NT2/D1 (cell line): ENCODE data around the gene GPR156.

ENCODE experiments used
- DNase-seq: peaks from one replicate; pipeline ENCODE4 v3.0.0-alpha.2; 2011; ENCODE audit warnings: low read depth, low spot score
- H3K27me3 ChIP-seq: 2 replicates; pipeline ENCODE4 v1.6.0; 2011; ENCODE audit warnings: mild to moderate bottlenecking; ENCODE audit not compliant: insufficient read length, insufficient read depth
- H3K36me3 ChIP-seq: 2 replicates; pipeline ENCODE4 v1.6.1; 2011; ENCODE audit warnings: mild to moderate bottlenecking, low read length, mixed read lengths; ENCODE audit not compliant: insufficient read depth, insufficient read length
- H3K4me1 ChIP-seq: 2 replicates; pipeline ENCODE4 v1.5.1; 2011; ENCODE audit not compliant: insufficient read depth, insufficient read length
- H3K4me3 ChIP-seq: 2 replicates; pipeline ENCODE4 v1.5.1; 2011; ENCODE audit warnings: low read depth; ENCODE audit not compliant: insufficient read length
- H3K9ac ChIP-seq: 2 replicates; pipeline ENCODE4 v1.6.0; 2011; ENCODE audit warnings: low read depth; ENCODE audit not compliant: insufficient read length
- H3K9me3 ChIP-seq: 2 replicates; pipeline ENCODE4 v1.5.1; 2011; ENCODE audit warnings: mild to moderate bottlenecking, low read length; ENCODE audit not compliant: insufficient read depth
- SUZ12 ChIP-seq: IDR thresholded peaks from 2 replicates; pipeline ENCODE4 v1.6.1; 2011; ENCODE audit not compliant: insufficient read length, insufficient read depth; ENCODE audit errors: extremely low read depth
- YY1 ChIP-seq: IDR thresholded peaks from 2 replicates; pipeline ENCODE4 v1.6.1; 2011; ENCODE audit not compliant: insufficient read length, insufficient read depth
- ZNF274 ChIP-seq: IDR thresholded peaks from 2 replicates; pipeline ENCODE4 v1.6.1; 2011; ENCODE audit warnings: mild to moderate bottlenecking, low read depth, low read length

The GPR156 gene

DNA sequence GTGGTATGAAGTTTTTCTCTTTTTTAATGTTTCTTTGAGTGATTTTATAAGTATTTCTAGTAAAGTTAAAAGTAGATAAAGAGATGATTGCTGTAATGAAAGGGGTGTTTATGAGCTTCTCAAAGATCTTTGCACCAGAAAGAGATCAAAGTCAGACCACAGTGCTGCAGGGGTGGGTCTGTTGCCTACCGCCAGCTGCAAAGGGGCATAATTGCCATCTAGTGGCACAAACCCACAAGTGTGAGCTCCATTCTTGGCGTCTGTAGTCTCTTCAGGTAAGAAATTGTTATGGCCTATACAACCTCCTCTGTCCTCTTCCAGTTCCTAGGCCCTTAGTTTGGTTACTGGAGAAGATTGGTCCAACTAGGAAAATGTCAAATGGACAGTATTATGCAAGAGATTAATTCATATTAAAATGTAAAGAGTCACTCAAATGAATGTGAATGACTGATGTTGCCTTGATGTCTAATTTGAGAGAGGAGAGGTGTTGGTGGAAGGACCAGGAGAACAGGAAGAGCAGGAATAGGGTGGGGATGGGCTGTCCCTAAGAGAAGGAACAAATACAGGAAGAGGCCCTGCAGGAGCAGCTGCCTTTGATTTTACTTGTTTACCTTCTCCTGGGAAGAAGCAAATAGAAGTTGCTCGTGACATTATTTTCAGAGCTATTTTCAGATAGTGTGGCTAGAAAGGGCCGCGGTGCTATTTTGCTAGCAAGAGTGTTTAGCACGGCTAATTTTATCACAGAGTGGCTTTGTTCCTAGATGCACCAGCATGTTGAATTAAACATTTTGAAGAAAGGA is 137.8 kb downstream of the GPR156 start:
- H3K4me3 ChIP-seq: no peak overlapping the region
- no peak overlapping the region for H3K9ac ChIP-seq
- peaks cover 3% of the 10 kb centered on the region for H3K4me1 ChIP-seq
- H3K27me3 ChIP-seq: no peaks in the 10 kb centered on the region
- H3K9me3 ChIP-seq: no peaks in the 10 kb centered on the region
- TF ChIP-seq YY1 (no peak), ZNF274 (no peak), SUZ12 (no peak)
- no peaks in the 10 kb centered on the region for H3K36me3 ChIP-seq
- no peak for DNase-seq

DNA sequence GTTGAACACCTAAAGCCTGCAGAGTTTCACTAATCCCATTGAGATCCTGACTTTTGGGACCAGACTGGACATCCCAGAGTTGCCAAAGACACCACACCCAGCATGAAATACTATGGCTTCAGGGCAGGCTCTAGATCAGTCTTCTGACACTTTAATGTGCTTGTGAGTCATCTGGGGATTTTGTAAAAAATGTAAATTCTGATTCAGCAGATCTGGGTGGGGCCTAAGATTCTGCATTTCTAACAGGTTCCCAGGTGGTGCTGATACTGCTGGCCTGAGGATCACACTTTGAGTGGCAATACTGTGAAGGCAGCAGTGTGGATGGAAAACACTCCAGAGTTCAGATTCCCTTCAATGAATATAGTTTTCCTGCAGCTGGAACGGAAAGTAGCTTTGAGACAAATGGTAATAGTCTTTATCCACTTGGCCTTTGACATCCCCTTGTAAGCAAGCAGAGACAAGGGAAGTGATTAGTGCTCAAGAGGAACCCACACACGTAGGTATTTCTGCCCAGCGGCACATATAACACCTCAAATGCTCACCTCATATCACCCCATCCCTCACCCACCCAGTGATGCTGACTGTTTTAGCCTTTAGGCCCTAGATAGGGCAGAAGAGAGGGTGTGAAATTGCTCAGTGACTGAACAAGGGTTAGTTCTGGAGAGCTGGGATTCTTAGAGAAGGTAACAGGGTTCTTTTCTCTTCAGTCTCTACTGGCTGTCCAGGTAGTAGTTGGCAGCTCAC is 139.3 kb downstream of the GPR156 start:
- no peak for DNase-seq
- TF ChIP-seq YY1 (no peak), SUZ12 (no peak), ZNF274 (no peak)
- H3K4me3 ChIP-seq: no peak overlapping the region
- H3K36me3 ChIP-seq: no peaks in the 10 kb centered on the region
- H3K27me3 ChIP-seq: no peaks in the 10 kb centered on the region
- 0 out of 2 replicates have a peak, but pooled peaks cover under 1% of the 10 kb centered on the region for H3K9me3 ChIP-seq
- no peak overlapping the region for H3K9ac ChIP-seq
- H3K4me1 ChIP-seq: peaks cover 3% of the 10 kb centered on the region

DNA sequence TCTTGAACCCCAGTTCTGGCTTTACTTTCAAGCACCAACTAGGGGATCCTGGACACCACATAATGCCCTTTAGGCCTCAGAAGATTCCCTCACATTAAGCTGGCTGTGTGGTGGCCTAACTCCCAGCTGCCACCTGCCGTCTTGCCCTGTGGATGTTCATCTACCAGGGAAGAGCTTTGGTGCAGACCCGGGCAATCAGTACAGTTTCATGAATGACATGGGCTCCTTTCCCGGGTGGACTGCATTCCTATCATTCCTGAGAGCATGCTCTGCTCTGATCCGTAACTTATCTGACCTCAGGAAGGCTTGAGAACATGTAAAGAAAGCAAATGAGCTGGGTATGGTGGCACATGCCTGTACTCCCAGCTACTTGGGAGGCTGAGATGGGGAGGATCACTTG is 140.8 kb downstream of the GPR156 start:
- Histone ChIP-seq H3K4me3 (no peak overlapping the region), H3K9ac (no peak overlapping the region), H3K27me3 (no peaks in the 10 kb centered on the region), H3K9me3 (peaks cover 12% of the 10 kb centered on the region; the same call in 1 of the 2 replicates), H3K36me3 (no peaks in the 10 kb centered on the region), H3K4me1 (peaks cover 3% of the 10 kb centered on the region)
- no peak for TF ChIP-seq SUZ12
- no peak for TF ChIP-seq ZNF274
- TF ChIP-seq YY1: no peak
- no peak for DNase-seq

DNA sequence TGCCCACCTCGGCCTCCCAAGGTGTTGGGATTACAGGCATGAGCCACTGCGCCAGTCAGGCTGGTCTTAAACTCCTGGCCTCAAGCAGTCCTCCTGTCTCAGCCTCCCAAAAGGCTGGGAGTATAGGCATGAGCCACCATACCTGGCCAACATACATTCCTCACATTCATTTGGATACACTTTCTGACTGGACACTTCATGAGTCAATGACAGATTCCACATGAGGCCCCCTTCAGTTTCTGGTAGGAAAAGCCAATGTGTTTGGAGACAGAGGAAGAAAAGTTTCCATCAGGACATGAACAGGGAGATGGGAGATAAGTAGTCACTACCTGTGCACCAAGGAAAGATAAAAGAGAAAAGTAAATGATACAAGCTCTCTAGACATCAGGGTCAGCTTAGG is 141.3 kb downstream of the GPR156 start:
- H3K27me3 ChIP-seq: no peaks in the 10 kb centered on the region
- H3K9me3 ChIP-seq: peaks cover 12% of the 10 kb centered on the region; the same call in 1 of the 2 replicates
- H3K4me1 ChIP-seq: peaks cover 3% of the 10 kb centered on the region
- H3K9ac ChIP-seq: no peak overlapping the region
- TF ChIP-seq ZNF274 (no peak), SUZ12 (no peak), YY1 (no peak)
- no peaks in the 10 kb centered on the region for H3K36me3 ChIP-seq
- no peak overlapping the region for H3K4me3 ChIP-seq
- no peak for DNase-seq

DNA sequence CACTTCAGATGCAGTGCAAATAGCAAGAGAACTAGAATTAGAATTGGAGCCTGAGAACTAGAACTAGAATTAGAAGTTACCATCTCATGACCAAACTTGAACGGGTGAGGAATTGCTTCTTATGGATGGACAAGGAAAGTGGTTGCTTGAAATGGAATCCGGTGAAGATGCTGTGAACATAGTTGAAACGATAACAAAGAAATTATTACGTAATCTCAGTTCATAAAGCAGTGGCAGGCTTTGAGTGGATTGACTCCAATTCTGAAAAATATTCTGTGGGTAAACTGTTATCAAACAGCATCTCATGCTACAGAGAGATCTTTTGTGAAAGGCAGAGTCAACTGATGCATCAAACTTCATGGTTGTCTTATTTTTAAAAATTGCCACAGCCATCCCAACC is 142.8 kb downstream of the GPR156 start:
- H3K9ac ChIP-seq: no peak overlapping the region
- peaks cover 3% of the 10 kb centered on the region for H3K4me1 ChIP-seq
- H3K36me3 ChIP-seq: no peaks in the 10 kb centered on the region
- no peak for DNase-seq
- H3K4me3 ChIP-seq: no peak overlapping the region
- TF ChIP-seq YY1 (no peak), ZNF274 (no peak), SUZ12 (no peak)
- no peaks in the 10 kb centered on the region for H3K27me3 ChIP-seq
- peaks cover 12% of the 10 kb centered on the region; the same call in 1 of the 2 replicates for H3K9me3 ChIP-seq

DNA sequence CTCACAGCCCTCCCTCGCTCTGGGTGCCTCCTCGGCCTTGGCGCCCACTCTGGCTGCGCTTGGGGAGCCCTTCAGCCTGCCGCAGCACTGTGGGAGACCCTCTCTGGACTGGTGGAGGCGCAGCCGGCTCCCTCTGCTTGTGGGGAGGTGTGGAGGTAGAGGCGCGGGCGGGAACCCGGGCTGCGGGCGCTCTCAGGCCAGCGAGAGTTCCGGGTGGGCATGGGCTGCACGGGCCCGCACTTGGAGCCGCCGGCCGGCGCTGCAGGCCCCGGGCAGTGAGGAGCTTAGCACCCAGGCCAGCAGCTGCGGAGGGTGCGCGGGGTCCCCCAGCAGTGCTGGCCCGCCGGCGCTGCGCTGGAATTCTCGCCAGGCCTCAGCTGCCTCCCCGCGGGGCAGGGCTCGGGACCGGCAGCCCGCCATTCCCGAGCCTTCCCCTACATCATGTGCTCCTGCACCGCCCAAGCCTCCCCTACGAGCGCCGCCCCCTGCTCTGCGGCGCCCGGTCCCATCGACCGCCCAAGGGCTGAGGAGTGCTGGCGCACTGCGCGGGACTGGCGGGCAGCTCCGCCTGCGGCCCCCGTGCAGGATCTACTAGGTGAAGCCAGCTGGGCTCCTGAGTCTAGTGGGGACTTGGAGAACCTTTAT is 144.8 kb downstream of the GPR156 start:
- no peaks in the 10 kb centered on the region for H3K27me3 ChIP-seq
- H3K4me1 ChIP-seq: peaks cover 3% of the 10 kb centered on the region
- no peak overlapping the region for H3K4me3 ChIP-seq
- H3K9me3 ChIP-seq: peaks cover 12% of the 10 kb centered on the region; the same call in 1 of the 2 replicates
- DNase-seq: no peak
- TF ChIP-seq ZNF274 (no peak), YY1 (no peak), SUZ12 (no peak)
- H3K36me3 ChIP-seq: no peaks in the 10 kb centered on the region
- no peak overlapping the region for H3K9ac ChIP-seq
